NCI-H748 (cell line): ENCODE measurements around the gene THRB.
"Not testable (repeated sequence)": the region's sequence is repeated elsewhere in the genome, so short reads cannot be mapped to it uniquely, and the experiment has no call there.

Source experiments
- DNase-seq: peaks from one replicate; lab custom pipeline; 2025; ENCODE audit not compliant: unreplicated experiment; lab: John Stamatoyannopoulos, UW

Gene THRB

GRCh38 chr3:24451461-24452099 lies 43.1 kb downstream of the THRB start:
- DNase-seq: no peak

GRCh38 chr3:24450160-24450907 lies 44.3 kb downstream of the THRB start:
- DNase-seq: no peak

- no peak for DNase-seq
Measured at GRCh38 chr3:24447836-24448235, 46.8 kb downstream of the THRB start.

- no peak for DNase-seq
Measured at GRCh38 chr3:24446032-24446431, 48.6 kb downstream of the THRB start.

- no peak for DNase-seq
Measured at GRCh38 chr3:24443476-24443875, 51.2 kb downstream of the THRB start.

GRCh38 chr3:24440760-24441464 lies 53.7 kb downstream of the THRB start:
- DNase-seq: no peak

GRCh38 chr3:24439021-24439420 lies 55.6 kb downstream of the THRB start:
- no peak for DNase-seq

- no peak for DNase-seq
Measured at GRCh38 chr3:24437326-24437725, 57.3 kb downstream of the THRB start.

- DNase-seq: no peak
Measured at GRCh38 chr3:24435584-24435983, 59.1 kb downstream of the THRB start.

- DNase-seq: no peak
Measured at GRCh38 chr3:24434651-24435050, 60.0 kb downstream of the THRB start.

- no peak for DNase-seq
Measured at GRCh38 chr3:24433838-24434591, 60.6 kb downstream of the THRB start.

- no peak for DNase-seq
Measured at GRCh38 chr3:24432989-24433388, 61.7 kb downstream of the THRB start.

- no peak for DNase-seq
Measured at GRCh38 chr3:24428481-24428880, 66.2 kb downstream of the THRB start.

GRCh38 chr3:24426896-24427295 lies 67.8 kb downstream of the THRB start:
- DNase-seq: no peak

GRCh38 chr3:24420829-24421228 lies 73.8 kb downstream of the THRB start:
- DNase-seq: not testable (repeated sequence)

GRCh38 chr3:24420224-24420623 lies 74.4 kb downstream of the THRB start:
- no peak for DNase-seq

GRCh38 chr3:24419067-24419791 lies 75.4 kb downstream of the THRB start:
- DNase-seq: no peak

GRCh38 chr3:24417730-24418129 lies 76.9 kb downstream of the THRB start:
- DNase-seq: no peak

- DNase-seq: no peak
Measured at GRCh38 chr3:24416224-24416623, 78.4 kb downstream of the THRB start.

- no peak for DNase-seq
Measured at GRCh38 chr3:24415824-24416223, 78.8 kb downstream of the THRB start.

GRCh38 chr3:24413662-24414061 lies 81.0 kb downstream of the THRB start:
- DNase-seq: not testable (repeated sequence)
